NB4 (cell line): ENCODE results near the gene SH2D6.

ENCODE experiments used
- MYC ChIP-seq: IDR thresholded peaks from 2 replicates; pipeline ENCODE4 v1.6.1; 2011; ENCODE audit warnings: low read depth, low read length
- TF ChIP-seq, protein P1 (sequence below): IDR thresholded peaks from one replicate; pipeline ENCODE4 v1.5.1; 2012; ENCODE audit warnings: low read depth, low read length

DNA sequence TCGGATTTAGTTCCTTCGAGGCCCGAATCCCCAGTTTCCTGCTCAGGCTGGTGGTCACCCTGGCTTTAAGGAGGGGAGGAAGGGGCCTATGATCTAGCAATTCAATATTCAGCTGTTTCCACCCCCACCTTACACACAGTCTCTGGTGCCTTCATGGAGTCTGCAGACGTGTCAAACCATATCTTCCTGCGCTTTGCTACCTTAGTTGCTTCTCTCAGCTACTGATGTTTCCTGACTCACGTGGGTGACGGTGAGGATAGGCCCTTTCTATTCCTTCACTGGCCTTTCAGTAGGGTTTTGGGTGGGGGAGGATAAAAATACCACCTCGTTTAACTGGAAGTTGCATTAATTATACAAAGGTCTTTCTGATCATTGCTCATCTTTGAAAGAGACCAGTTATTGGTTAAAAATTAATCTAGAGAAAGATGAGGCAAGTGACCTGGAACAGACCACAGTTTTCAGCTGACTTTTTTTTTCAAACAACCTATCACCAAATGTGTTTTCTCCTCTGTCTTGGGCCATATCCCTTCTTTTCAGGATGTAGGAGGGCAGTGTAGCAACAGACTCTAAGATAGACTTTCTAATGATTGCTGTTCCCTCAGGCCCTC is 49.7 kb downstream of the SH2D6 start:
- TF ChIP-seq, protein P1, sequence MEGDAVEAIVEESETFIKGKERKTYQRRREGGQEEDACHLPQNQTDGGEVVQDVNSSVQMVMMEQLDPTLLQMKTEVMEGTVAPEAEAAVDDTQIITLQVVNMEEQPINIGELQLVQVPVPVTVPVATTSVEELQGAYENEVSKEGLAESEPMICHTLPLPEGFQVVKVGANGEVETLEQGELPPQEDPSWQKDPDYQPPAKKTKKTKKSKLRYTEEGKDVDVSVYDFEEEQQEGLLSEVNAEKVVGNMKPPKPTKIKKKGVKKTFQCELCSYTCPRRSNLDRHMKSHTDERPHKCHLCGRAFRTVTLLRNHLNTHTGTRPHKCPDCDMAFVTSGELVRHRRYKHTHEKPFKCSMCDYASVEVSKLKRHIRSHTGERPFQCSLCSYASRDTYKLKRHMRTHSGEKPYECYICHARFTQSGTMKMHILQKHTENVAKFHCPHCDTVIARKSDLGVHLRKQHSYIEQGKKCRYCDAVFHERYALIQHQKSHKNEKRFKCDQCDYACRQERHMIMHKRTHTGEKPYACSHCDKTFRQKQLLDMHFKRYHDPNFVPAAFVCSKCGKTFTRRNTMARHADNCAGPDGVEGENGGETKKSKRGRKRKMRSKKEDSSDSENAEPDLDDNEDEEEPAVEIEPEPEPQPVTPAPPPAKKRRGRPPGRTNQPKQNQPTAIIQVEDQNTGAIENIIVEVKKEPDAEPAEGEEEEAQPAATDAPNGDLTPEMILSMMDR = no peak
- no peak for TF ChIP-seq MYC
